CD4-positive, alpha-beta T cell treated with Interleukin-6 at 100 ng/mL for 8 hours (primary cell): ENCODE data around the gene ZNF536.
"Not testable (repeated sequence)": the region's sequence is repeated elsewhere in the genome, so short reads cannot be mapped to it uniquely, and the experiment has no call there.

ENCODE experiments used
- DNase-seq: peaks from one replicate; pipeline ENCODE4 v3.0.0-alpha.2; 2020; ENCODE audit warnings: mixed read lengths, low spot score

ZNF536 gene

DNA sequence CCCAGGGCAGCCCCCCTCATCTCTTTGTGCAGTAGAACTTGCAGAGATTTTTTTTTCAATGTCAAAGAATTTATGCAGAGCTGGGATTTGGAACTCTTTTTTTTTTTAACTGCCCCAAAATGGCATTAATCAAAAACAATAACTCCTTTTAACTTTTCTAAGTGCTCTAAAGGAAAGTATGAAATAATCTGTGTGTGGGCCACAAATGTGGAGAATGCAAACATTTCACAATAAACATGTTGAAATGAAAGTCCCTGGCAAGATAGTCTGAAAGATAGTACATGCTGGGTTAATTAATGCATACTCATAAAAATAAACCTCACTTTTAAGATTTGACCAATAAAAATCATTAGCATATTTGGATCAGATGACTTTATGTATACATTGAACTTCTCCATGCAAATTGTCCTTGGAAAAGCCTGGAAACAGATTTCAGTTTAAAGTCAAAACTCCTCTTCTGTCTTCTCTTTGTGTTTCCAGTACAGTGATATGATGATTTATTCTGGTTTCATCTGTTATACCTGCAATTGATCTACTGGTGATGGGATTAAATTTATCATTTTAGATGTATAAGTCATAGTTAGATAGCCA lies 30.5 kb upstream of the ZNF536 start:
- no peak for DNase-seq

DNA sequence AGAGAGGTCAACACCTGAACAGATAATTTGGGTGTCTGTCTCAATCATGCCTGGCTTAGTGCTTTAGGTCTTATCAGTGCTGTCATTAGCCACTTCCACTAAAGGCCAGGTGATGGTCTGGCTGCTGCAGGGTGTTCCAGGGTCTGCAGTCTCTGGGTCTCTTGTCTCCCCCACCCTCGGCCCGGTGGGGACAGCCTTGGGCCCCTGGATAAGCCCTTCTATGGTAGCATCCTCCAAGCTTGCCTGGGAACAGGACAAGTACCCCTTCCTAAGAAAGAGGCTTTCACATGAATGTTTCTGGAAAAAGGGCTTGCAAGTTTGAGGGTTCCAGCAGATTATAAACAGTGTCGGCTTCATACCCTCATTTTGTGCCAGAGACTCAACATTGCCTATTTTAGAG lies 29.3 kb upstream of the ZNF536 start:
- no peak for DNase-seq

DNA sequence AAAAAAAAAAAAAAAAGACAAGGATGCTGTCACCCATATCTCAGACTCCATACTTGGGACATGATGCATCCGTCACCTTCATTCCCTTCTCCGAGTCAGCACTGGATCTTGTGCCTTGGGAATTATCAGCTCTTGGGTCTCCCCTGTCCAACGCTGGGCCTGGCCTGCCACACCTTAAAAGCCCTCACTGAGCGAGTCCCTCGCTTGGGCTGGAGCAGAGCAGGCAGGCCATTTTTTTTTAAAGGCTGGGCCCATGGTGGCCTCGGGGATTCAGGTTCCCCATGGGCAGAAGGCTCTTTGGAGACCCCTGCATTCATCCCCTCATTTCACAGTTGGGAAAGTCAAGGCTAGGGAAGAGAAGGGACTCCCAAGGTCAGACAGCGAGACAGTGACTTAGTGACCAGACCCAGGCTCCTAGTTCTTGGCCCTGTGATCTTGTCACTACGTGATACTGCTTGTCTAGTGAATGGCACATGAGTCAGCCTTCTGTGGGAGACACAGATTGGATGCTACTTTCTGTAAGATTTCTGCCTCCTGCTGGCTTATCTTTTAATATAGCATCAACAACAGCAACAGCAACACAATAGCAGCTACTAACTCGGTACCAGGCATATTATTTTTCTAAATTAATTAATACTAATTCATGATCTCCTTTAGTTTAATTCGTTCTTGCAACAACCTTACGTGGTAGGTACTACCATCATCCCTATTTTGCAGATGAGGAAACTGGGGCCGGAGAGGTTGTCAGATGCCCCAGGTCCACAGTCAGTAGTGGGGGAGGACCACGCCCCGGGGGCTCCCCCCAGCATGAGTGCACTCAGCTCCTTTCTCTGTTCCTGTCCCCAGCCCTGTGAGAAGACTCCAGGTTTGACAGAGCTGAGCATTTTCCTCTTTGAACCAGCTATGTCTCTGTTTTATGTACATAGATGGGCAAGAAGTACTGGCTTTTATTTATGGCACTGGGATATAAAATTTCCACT lies 27.4 kb upstream of the ZNF536 start:
- DNase-seq, result no peak

DNA sequence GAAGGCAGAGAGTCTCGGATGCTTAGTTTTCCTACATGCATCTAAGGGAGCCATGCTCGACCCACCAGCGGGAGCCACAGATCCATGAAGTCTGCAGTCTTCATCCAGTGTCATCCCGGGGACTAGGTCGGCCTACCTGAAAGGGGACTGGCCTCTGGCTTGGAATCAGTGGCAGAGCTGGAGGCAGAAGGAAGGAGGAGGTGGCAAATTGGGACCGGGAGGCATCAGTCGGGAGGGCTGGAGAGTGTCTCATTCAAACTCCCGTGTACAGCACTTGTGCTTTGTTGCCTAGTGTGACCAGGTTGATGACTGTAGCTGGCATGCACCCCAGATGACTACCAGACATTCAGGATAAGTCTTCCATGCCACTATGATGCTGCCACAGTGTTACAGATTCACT lies 26.5 kb upstream of the ZNF536 start:
- no peak for DNase-seq

DNA sequence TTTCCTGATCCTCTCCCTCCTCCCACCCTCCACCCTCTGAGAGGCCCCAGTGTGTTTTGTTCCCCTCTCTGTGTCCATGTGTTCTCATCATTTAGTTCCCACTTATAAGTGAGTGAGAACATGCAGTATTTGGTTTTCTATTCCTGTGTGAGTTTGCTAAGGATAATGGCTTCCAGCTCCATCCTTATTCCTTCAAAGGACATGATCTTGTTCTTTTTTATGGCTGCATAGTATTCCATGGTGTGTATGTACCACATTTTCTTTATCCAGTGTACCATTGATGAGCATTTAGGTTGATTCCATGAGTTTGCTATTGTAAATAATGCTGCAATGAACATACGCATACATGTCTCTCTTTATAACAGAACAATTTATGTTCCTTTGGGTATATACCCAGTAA lies 25.7 kb upstream of the ZNF536 start:
- not testable (repeated sequence) for DNase-seq

DNA sequence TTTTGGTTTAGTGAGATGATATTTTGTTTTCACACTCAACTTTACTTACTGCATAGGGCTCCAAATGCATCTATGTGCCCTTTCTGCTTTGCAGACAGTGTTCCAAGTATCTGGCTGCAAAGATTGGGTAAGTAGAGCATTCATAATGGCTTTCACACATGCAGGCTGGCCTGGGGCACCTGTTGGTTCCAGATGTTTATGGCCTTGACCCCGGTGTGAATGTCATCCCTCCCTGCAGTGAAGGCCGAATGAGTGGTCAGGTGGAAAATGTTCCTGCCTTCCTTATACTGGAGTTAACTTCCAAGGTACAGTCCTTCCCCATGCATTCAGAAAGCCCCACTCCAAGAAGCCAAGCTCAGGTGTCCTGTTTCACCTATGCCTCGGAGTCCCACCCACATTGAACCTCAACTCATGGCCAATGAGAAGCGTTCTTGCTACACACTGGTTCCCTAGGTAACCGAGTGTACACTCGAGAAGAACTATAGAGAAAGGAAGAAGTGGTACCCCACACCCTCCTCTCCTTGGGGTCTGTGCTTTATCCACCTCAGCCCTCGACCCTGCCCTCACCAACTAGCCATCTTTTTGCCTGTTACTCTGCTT lies 23.0 kb upstream of the ZNF536 start:
- DNase-seq, result no peak

DNA sequence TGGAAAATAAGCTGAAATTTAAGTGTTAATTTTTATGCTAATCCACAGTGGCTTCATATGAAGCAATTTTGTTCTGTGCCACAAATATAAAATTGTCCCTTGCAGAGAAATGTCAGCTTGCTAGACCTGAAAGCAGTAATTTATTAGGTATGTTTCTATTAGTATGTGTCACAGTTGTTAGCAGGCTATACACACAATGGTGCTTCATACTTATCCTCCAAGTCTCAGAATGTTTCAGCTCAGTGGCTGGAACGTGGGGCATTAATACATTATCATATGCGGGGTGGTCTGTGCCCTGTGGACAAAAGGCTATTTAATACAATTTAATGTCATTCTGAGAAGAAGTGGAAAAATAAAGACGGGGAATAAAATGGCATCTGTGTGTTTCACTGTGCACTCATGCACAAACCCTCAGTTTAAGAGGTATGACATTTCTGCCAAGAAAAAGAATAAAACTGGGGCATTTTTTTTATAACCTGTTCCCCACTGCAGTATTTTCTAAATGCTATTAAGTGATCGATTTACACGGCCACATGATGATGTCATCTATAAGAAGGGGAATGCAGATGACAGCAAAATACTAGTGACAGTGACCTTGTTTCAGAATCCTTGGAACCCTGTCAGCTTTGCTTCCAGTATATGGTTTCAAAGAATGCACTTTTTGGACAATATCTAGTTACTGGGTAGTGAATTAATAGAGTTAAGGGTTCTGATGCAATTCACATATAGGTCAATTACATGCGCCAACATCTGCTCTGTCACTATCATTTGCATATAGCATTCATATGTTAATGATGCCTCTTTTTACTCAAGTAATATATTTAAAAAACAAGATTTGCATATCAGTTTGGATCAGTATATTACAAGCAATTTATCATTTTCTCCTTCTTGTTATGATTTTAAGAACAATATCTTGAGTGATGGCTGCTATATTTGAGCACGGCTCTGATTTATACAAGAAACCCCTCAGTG lies 21.2 kb upstream of the ZNF536 start:
- DNase-seq, result no peak

DNA sequence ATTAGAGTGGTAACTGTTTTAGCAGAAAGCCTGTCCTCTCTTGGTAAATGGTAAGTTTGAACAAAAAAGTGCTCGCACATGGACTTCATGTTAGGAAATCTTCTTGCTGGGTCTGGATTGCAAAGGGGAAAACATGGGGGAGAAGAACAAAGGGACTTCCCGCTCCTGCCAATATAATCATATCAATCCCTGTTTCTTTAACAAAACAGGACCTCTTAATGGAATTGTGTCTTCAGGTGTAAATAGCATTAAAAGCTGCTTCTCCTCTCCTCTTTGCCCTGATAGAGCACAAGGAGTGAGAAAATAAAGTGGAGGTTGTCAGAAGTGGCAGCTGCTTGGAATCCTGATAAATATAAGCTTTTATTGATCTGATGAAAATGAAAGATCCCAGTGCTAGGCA lies 20.4 kb upstream of the ZNF536 start:
- DNase-seq, result no peak

DNA sequence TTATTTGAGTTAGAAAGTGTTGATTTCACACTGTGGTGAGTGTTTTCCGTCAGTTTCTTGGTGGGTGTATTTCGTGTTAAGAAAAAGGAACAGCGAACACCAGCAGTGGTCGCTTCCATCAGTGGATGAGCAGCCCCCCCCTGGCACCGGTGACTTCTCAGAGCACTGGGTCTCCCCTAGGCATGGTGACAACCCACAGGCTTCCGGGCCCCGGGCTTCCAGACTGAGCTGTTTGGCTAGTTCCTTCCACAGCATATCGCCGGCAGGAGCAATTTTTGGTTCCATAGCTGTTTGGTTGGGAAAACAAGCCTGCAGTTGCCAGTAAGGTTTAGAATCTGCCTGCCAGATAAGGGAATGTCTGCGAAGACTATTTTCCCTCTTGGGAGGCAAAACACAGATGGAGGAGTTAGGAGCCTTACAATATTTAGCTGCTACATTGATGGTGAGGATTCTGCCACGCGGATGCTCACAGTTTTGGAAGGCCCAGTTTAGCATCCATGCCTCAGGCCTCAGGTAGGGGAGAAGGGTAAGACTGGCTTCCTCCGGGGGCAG lies 18.7 kb upstream of the ZNF536 start:
- no peak for DNase-seq

DNA sequence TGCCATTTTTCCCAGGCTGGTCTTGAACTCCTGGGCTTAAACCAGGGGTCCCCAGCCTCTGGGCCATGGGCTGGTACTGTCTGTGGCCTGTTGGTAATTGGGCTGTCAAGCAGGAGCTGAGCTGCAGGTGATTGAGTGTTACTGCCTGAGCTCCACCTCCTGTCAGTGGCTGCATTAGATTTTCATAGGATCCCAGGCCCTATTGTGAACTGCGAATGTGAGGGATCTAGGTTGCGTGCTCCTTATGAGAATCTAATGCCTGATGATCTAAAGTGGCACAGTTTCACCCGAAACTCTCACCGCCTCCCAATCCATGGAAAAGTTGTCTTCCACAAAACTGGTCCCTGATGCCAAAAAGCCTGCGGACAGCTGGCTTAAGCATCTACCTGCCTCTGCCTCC lies 16.6 kb upstream of the ZNF536 start:
- DNase-seq, result no peak

DNA sequence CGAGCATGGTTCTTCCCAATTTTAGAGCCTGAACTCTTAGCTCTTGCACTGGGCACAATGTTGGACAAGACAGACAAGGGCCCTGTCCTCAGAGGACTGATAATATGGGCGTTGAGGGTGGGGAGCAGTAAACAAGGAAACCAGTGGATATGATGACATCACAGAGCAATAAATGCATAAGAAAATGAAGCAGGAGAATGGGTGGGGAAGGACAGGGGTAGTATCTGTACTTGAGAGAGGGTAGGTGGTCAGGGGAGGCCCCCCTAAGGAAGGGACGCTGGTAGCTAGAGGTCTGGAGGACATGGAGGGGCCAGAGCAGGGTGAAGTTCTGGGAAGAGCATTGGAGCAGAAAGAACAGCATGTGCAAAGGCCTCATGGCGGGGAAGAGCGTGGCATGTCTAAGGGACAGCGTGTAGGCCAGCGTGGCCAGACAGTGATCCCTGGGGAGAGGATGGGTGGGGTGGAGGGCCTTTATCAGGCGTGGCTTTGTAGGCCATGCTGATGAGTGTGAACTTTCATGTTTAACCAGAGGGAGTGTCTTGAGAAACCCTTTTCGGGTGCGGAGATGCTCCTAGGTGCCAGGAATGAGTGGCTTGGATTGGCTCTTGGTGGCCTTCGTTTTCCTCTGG lies 15.1 kb upstream of the ZNF536 start:
- no peak for DNase-seq

DNA sequence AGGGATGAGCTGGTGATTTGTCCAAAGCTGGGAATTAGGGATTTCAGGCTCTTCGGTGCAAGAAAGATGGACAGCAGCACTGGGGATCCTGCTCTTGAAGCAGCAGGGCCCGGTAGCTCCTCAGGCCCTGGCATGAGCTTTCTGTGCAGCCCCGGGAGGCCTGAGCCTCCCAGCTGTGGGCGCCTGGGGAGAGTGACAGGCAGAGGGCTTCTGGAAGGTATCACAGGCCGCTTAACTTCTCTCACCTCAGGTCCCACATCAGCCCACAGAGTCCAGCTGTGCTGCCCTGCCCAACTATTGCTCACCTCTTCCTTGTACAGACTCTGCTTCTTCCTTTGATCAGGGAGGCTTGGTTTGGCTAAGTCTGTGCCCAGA lies 14.6 kb upstream of the ZNF536 start:
- DNase-seq, result no peak

DNA sequence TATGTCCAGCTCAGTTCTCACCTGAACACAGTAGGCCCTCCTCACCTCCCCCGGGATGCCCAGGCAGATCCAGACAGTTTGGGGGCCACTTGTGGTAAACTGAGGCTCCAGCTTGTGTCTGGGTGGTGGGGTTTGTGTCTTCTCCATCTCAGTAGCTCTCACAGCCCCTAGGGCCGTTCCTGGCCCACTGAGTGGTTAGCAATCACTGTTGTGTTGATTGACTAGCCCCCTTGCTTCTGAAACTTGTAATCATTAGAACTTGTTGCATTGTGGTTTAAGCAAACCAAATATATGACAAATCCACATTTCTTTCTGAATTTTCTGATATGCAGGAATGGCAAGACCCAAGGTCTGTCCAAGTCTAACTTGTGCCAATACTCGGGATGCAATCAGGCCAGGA lies 13.9 kb upstream of the ZNF536 start:
- DNase-seq, result no peak

DNA sequence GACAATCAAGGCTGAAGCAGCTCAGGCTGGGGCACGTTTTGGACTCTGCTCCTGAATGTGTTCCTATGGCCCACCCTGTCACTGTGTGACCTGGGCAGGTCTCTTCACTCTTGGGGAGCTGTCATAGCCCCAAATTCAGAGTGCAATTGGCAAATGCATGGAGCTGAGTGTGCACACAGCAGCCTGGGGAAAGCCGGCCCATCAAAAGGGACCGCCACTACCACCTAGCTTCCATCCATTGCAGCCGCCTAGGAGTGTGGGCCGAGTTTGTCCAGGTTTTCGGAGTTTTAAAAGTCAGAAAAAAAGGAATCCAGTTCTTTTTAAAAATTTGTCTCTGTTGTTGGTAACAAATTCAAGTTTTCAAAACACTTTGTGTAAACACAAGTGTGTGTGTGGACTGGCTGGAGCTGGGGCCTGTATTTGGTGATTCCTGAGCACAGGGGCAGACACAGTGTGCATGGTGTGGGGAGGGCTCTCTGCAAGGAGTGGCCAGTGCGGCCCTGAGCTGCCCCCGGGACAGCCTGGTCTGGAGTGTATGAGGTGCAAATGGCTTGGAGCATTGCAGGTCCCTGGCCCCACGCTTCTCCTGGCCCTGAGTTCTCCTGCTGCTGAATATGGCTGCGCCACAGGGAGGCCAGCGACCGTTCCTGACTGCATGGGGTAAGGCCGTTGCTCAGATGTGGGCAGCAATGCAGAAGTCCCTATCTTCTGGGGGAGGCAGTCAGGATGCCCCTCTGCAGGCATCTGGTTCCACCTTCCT lies 13.2 kb upstream of the ZNF536 start:
- no peak for DNase-seq

DNA sequence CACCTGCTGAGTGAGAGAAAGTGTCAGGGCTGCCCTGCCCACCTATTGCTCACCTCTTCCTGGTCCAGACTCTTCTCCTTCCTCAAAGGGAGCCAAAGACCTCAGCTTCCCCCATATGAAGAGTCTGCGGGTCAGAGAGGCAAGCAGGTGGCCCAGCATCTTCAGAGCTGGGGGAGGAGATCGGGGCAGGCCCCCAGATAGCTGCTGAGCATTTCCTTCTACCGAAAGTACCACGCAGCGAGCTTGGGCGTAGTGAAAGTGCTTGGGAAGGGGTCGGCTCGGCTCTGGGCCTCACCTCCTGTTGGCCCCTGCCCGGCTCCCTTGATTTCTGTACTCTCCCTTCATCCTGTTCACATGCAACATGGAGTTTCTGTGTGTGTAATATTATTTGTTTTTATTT lies 12.2 kb upstream of the ZNF536 start:
- DNase-seq, result no peak

DNA sequence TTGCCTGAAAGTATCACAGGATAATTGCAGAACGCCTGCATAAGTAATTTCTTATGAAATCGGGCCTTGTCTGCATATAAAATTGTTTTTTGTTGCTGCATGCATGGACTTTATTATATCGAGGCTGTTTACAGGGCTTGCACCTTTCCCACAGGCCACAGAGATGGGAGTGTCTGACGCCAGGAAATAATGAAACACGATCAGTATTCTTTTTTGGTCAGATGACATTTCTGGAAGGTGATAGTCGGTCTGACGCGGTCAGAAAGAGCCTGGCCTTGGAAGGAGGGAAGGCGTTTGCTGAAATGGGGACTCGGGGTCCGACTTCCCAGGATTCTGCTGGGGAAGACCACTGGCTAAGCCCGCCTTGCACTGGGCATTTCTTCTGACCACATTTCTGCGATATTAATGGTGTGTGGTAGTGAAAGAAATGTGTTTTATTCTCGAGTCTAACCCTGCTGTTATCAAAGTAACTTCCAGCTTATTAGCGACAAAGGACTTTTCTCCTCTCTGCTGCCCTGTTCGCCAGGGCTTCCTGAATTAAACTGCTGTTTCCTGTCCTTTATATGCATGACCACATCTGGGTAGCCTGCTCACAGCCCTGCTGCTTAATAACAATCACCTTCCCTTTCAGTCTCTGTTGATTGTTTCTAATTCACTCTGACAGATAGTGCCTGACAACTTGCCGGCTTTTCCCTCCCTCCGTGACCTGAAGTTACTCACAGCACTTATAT lies 11.6 kb upstream of the ZNF536 start:
- DNase-seq, result no peak

DNA sequence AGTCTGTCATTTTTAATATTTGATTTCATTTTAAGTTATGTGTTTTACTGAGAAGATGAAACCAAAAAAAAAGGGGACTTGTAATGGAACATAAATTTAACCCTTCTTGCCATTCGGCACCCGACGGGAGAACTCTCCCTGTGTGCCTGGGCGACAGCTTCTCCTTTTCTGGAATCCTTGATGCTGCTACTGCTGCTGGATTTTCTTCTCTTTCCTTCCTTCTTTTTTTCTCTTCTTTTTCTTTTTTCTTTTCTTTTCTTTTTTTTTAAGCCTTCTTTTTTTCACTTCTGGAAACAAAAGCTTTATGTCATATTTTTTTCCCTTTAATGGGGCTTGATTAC lies 11.1 kb upstream of the ZNF536 start:
- DNase-seq, result no peak

DNA sequence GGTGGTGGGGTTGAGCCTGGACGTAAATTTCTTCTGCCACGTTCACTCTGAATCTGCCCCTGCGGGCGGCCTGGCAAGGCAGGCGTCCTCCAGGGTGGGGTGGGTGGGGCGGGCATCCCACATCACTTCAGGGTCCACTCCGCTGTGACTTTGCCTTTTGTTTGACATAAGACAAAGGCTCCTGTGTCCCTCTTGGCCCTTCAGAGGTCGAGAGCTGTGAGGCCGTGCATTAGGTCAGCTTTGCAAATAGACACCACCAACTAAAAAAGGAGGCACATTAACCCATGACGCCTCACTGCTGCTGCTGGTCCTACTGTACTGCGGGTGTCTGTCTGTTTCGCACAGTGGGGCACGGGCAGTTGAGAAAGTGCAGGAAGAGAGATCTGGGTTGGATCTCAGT lies 10.5 kb upstream of the ZNF536 start:
- DNase-seq, result no peak

DNA sequence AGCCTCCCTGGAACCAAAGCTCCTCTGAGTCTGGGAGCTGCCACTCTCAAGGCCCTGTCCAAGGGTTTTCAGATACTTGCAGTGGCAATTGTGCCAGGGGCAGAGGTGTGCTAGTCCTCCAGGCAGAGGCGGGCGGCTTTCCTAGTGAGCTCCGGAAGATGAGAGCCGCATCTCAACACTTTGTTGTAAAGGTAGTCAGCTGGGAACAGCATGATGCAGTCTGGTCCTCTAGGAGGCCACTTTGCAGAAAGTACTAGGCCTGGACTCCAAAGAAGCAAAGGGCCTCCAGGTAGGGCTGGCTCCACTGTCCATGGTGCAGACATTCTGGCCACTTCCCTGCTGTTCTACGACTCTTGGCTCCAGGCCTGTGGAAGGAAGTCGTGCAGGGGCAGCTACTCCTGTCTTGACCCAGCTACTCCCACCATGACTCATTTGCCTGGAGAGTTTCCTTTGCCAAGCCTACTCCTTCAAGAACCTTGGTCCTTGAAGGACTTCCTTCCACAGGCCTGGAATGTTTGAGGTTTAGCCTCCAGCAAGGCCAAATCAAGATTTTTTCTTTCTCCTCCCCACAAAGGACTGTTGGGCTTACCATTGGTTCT lies 9.9 kb upstream of the ZNF536 start:
- no peak for DNase-seq

DNA sequence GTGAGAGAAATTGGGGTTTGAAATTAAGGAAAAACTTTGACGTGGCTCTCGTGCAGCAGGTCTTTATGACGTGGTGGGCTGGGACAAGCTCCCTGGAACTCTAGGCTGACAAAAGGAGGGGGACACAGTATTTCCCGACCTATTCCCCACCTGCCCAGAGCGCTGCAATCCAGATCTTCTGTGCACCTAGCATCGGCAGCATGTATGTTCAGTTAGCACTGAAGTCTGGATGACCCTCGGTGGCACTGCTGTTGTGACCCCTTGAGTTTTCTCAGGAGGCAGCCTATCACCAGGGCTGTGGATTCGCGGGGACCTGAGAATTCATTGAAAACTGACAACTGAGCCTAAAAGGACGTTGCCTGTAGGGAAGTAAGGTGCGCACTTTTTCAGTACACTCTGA lies 9.1 kb upstream of the ZNF536 start:
- no peak for DNase-seq
